Loucy (cell line): ENCODE measurements around the gene RFX3.

ENCODE experiments used
- H2AFZ ChIP-seq: fragments of 200-600 bp; sonication (generic); 2 replicates; pipeline ENCODE4 v1.6.0; 2016; ENCODE audit warnings: antibody characterized with exemption, mild to moderate bottlenecking, low read length, moderate library complexity
- H3F3A ChIP-seq: fragments of 200-600 bp; 2 replicates; pipeline ENCODE4 v1.6.0; 2016; ENCODE audit warnings: antibody characterized with exemption, low read depth, mild to moderate bottlenecking
- H3K27me3 ChIP-seq: fragments of 200-600 bp; sonication (generic); 2 replicates; pipeline ENCODE4 v1.6.1; 2014; ENCODE audit warnings: low read length, mild to moderate bottlenecking; ENCODE audit not compliant: insufficient read depth, poor library complexity, severe bottlenecking
- H3K36me3 ChIP-seq: fragments of 200-600 bp; sonication (generic); 2 replicates; pipeline ENCODE4 v1.6.1; 2016; ENCODE audit warnings: low read length; ENCODE audit not compliant: insufficient read depth
- H3K4me1 ChIP-seq: fragments of 200-600 bp; sonication (generic); 2 replicates; pipeline ENCODE4 v1.5.1; 2014; ENCODE audit warnings: low read length, mild to moderate bottlenecking; ENCODE audit not compliant: insufficient read depth, poor library complexity, severe bottlenecking
- H3K4me2 ChIP-seq: fragments of 200-600 bp; sonication (generic); 2 replicates; pipeline ENCODE4 v1.6.0; 2014; ENCODE audit warnings: antibody characterized with exemption, low read length, low read depth, mild to moderate bottlenecking; ENCODE audit not compliant: poor library complexity, severe bottlenecking
- H3K4me3 ChIP-seq: fragments of 200-600 bp; sonication (generic); 2 replicates; pipeline ENCODE4 v1.5.1; 2014; ENCODE audit warnings: low read length, mild to moderate bottlenecking, mixed read lengths; ENCODE audit not compliant: poor library complexity, severe bottlenecking
- H3K79me2 ChIP-seq: fragments of 200-600 bp; sonication (generic); 2 replicates; pipeline ENCODE4 v1.6.1; 2014; ENCODE audit warnings: low read length; ENCODE audit not compliant: insufficient read depth
- H3K9ac ChIP-seq: fragments of 200-600 bp; sonication (generic); 2 replicates; pipeline ENCODE4 v1.6.0; 2014; ENCODE audit warnings: mild to moderate bottlenecking, low read depth, low read length, moderate library complexity; ENCODE audit not compliant: poor library complexity, severe bottlenecking
- H3K9me2 ChIP-seq: fragments of 200-600 bp; sonication (generic); replicated peaks from 2 replicates; pipeline ENCODE4 v1.6.1; 2016; ENCODE audit warnings: low read depth, low read length, mixed read lengths
- H3K9me3 ChIP-seq: fragments of 200-600 bp; sonication (generic); 2 replicates; pipeline ENCODE4 v1.6.1; 2014; ENCODE audit warnings: mild to moderate bottlenecking, antibody characterized with exemption, low read length, low read depth; ENCODE audit not compliant: insufficient read depth
- H4K20me1 ChIP-seq: fragments of 200-600 bp; sonication (generic); 2 replicates; pipeline ENCODE4 v1.6.0; 2014; ENCODE audit warnings: antibody characterized with exemption, low read length, mild to moderate bottlenecking; ENCODE audit not compliant: insufficient read depth, poor library complexity, severe bottlenecking
- EZH2phosphoT487 ChIP-seq: fragments of 200-600 bp; IDR thresholded peaks from 2 replicates; pipeline ENCODE4 v1.6.1; 2018; ENCODE audit warnings: antibody characterized with exemption, mild to moderate bottlenecking, moderate library complexity, borderline replicate concordance
- TF ChIP-seq, protein P1 (sequence below): fragments of 200-600 bp; sonication (generic); conservative IDR thresholded peaks from 2 replicates; pipeline ENCODE4 v1.5.1; 2014; ENCODE audit warnings: mild to moderate bottlenecking, antibody characterized with exemption, low read length

Gene RFX3

DNA sequence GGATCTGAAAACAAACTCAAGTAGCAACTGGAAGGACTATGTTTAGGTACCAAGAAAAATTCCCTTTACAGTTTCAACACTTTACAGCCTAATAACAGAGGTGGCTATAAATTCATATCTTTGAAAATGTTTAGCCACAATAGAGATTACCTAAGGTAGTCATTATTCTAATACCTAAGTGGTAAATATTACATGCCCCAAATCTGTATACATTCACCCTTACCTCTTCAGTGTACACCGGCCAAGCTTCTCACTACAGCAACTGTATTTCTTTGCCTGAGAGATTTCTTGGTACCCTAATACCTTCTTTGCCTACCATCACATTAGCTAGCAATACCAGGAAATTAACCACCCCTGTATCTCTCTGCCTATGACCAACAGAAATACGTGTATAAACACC lies 154.0 kb downstream of the RFX3 start:
- Histone ChIP-seq H3K27me3 (no peaks in the 10 kb centered on the region), H3K9me3 (no peaks in the 10 kb centered on the region), H2AFZ (no peak overlapping the region), H3K9ac (no peak overlapping the region), H3F3A (no peaks in the 10 kb centered on the region), H3K4me1 (no peaks in the 10 kb centered on the region), H3K9me2 (no peaks in the 10 kb centered on the region), H3K4me3 (no peak overlapping the region), H3K36me3 (no peaks in the 10 kb centered on the region), H4K20me1 (no peaks in the 10 kb centered on the region), H3K4me2 (no peak overlapping the region), H3K79me2 (no peaks in the 10 kb centered on the region)
- no peak for TF ChIP-seq EZH2phosphoT487
- TF ChIP-seq, protein P1, sequence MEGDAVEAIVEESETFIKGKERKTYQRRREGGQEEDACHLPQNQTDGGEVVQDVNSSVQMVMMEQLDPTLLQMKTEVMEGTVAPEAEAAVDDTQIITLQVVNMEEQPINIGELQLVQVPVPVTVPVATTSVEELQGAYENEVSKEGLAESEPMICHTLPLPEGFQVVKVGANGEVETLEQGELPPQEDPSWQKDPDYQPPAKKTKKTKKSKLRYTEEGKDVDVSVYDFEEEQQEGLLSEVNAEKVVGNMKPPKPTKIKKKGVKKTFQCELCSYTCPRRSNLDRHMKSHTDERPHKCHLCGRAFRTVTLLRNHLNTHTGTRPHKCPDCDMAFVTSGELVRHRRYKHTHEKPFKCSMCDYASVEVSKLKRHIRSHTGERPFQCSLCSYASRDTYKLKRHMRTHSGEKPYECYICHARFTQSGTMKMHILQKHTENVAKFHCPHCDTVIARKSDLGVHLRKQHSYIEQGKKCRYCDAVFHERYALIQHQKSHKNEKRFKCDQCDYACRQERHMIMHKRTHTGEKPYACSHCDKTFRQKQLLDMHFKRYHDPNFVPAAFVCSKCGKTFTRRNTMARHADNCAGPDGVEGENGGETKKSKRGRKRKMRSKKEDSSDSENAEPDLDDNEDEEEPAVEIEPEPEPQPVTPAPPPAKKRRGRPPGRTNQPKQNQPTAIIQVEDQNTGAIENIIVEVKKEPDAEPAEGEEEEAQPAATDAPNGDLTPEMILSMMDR, result no peak

DNA sequence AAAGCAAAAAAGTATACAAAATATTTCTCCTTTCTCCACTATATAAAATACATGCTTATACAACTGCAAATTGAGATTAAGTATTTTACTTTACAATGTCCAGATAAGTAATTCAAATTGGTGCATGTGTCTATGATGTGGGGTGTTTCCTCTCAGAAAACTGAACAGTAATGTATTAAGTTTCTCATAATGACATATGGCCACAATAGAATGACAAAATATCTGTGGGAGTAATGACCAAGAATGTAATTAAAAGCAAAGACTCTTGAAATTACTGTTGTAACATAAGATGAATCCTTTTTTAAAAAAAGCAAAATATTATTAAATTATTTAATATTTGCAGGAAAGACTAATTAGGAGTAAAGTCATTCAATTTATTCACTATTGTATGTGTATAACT lies 155.1 kb downstream of the RFX3 start:
- H3K4me2 ChIP-seq, result no peak overlapping the region
- H3K4me3 ChIP-seq, result no peak overlapping the region
- H3K36me3 ChIP-seq, result no peaks in the 10 kb centered on the region
- H2AFZ ChIP-seq, result no peak overlapping the region
- no peaks in the 10 kb centered on the region for H3K79me2 ChIP-seq
- H4K20me1 ChIP-seq, result no peaks in the 10 kb centered on the region
- no peaks in the 10 kb centered on the region for H3F3A ChIP-seq
- no peak for TF ChIP-seq EZH2phosphoT487
- TF ChIP-seq, protein P1, result no peak
- no peaks in the 10 kb centered on the region for H3K9me2 ChIP-seq
- no peaks in the 10 kb centered on the region for H3K9me3 ChIP-seq
- no peak overlapping the region for H3K9ac ChIP-seq
- H3K27me3 ChIP-seq, result no peaks in the 10 kb centered on the region
- no peaks in the 10 kb centered on the region for H3K4me1 ChIP-seq

GRCh38 chr9:3367185-3367584 lies 158.6 kb downstream of the RFX3 start:
- Histone ChIP-seq H3K9me3 (no peaks in the 10 kb centered on the region), H3K36me3 (no peaks in the 10 kb centered on the region), H2AFZ (no peak overlapping the region), H4K20me1 (no peaks in the 10 kb centered on the region), H3K9me2 (no peaks in the 10 kb centered on the region), H3K27me3 (no peaks in the 10 kb centered on the region), H3K4me1 (no peaks in the 10 kb centered on the region), H3K4me2 (no peak overlapping the region), H3F3A (no peaks in the 10 kb centered on the region), H3K4me3 (no peak overlapping the region), H3K79me2 (no peaks in the 10 kb centered on the region), H3K9ac (no peak overlapping the region)
- no peak for TF ChIP-seq EZH2phosphoT487
- TF ChIP-seq, protein P1, result no peak
